ENCODE results near the gene MGMT.

- no peak for TF ChIP-seq ZNF274 (IDR thresholded peaks at IDR 0.05; ENCODE audit: low read depth, low read length)
- no peak for TF ChIP-seq YY1 (IDR thresholded peaks at IDR 0.05; ENCODE audit: insufficient read depth, insufficient read length)
- TF ChIP-seq SUZ12 (IDR thresholded peaks at IDR 0.05; ENCODE audit: extremely low read depth, insufficient read depth, insufficient read length), result no peak
These were observed 258.0 kb downstream of the MGMT start for GRCh38 chr10:129725011-129725410.
